AG04449 (cell line): ENCODE measurements around the gene GPR21.

ENCODE experiments used
- CTCF ChIA-PET: fragments of 350-600 bp; formaldehyde crosslinking; extraction: SDS; loops from one replicate; lab custom pipeline; 2021; ENCODE audit warnings: antibody characterized with exemption; lab: Yijun Ruan, JAX
- POLR2A ChIA-PET: fragments of 400-600, 350-600 bp; formaldehyde crosslinking; extraction: SDS; loops from one replicate; lab custom pipeline; 2020; ENCODE audit warnings: antibody characterized with exemption, inconsistent platforms; lab: Yijun Ruan, JAX
- DNase-seq: peaks from one replicate; pipeline ENCODE4 v3.0.0-alpha.2; 2010; ENCODE audit warnings: low read depth, low spot score
- H3K4me3 ChIP-seq: 2 replicates; pipeline ENCODE4 v1.5.1; 2011; ENCODE audit warnings: low read depth, mild to moderate bottlenecking, control low read depth, low read length
- CTCF ChIP-seq: IDR thresholded peaks from one replicate; pipeline ENCODE4 v1.5.1; 2011; ENCODE audit warnings: mild to moderate bottlenecking, moderate library complexity, low read length, control low read depth, inconsistent platforms; ENCODE audit not compliant: insufficient read depth; ENCODE audit errors: missing control alignments

GPR21 gene

DNA sequence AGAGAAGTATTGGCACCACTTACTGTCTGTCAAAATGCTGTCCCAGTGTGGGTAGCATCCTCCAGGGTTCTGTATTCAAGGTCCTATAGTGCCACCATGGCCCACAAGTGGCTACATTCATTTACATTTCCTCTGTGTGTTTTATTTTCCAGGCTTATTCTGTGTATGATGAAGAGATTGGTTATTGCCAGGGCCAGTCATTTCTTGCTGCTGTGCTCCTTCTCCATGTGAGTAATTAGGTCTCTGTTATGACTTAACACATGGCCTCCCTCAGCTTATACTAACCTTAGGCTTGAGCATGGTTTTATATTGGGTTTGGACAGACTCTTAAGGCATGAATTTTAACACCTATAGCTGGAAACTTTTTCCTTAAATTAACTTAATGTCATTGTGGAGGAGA lies 36.7 kb downstream of the GPR21 start:
- ChIA-PET POLR2A (no interaction called here), CTCF (interaction anchor here (1.7 kb wide), 1 partner anchor 280 kb away, joined by 5 read pairs; no protein-coding TSS in a partner anchor)
- no peak for DNase-seq
- TF ChIP-seq CTCF: no peak
- no peak overlapping the region for H3K4me3 ChIP-seq

DNA sequence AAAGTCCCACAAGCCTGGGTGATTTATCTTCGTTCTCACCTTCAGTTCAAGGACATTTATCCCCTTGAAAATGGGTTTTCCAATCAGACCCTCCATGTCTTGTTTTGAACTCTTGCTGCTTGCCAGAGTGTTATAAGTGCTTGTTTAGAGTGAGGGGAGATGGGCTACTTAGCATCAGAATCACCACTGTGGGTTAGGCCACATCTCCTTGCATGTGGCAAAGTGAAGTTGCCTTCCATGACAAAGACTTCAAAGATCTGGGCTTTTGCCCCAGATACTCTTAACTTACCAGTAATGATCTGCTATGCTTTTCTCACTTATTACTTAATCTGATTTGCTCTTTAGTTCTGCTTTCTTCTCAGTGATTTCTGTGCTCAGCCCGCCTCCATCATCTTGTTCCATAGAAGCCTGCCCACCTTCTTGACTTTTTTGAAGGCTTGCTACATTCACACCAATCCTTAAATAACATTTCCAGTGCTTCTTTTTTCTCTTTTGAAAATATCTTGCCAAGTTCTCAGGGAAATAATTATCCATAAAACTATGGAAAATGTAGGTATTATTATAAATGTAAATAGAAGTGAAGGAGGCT lies 39.0 kb downstream of the GPR21 start:
- ChIA-PET POLR2A (no interaction called here), CTCF (interaction anchor here (1.3 to 13.9 kb wide), 5 partner anchors 8 to 280 kb away, joined by 4 to 288 read pairs (median 5); partner anchors contain the start of gene CRB2)

DNA sequence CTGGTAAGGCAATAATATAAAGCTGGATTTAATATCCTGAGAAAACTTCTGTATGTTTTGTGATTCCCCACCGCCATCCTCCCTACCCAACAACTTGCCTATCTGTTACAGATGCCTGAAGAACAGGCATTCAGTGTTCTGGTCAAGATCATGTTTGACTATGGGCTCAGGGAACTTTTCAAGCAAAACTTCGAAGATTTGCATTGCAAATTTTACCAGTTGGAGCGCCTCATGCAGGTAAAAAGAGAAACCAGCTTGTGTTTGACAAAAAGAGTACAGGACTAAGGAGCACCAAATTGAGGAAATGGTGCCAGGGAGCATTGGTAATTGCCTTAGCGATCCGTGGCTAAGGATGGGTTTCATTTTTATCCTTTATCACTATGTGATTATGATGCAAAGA lies 40.0 kb downstream of the GPR21 start:
- POLR2A ChIA-PET: no interaction called here
- CTCF ChIA-PET: interaction anchor here (1.0 to 13.9 kb wide), 4 partner anchors 9 to 279 kb away, joined by 3 to 288 read pairs (median 6); partner anchors contain the start of gene CRB2

More for the DNA sequence above, 39.0 kb downstream of the GPR21 start:
- H3K4me3 ChIP-seq: no peak overlapping the region
- DNase-seq: no peak
- TF ChIP-seq CTCF: no peak

GRCh38 chr9:123073991-123074422 lies 40.5 kb downstream of the GPR21 start:
- no peak for TF ChIP-seq CTCF
- DNase-seq: peak; percentile 93
- no peak overlapping the region for H3K4me3 ChIP-seq
- ChIA-PET CTCF (interaction anchor here (1.0 to 13.9 kb wide), 4 partner anchors 8 to 279 kb away, joined by 3 to 288 read pairs (median 8); partner anchors contain the start of gene CRB2), POLR2A (no interaction called here)

More for the DNA sequence above, 40.0 kb downstream of the GPR21 start:
- no peak for DNase-seq
- no peak for TF ChIP-seq CTCF
- no peak overlapping the region for H3K4me3 ChIP-seq

GRCh38 chr9:123074628-123075027 lies 41.2 kb downstream of the GPR21 start:
- peak overlapping the region; percentile 34 for H3K4me3 ChIP-seq
- ChIA-PET CTCF (interaction anchor here (2.0 to 13.9 kb wide), 2 partner anchors 10 to 278 kb away, joined by 8 to 288 read pairs; partner anchors contain the start of gene CRB2), POLR2A (no interaction called here)
- no peak for TF ChIP-seq CTCF
- no peak for DNase-seq

GRCh38 chr9:123080444-123080843 lies 47.0 kb downstream of the GPR21 start:
- H3K4me3 ChIP-seq: no peak overlapping the region
- CTCF ChIA-PET: interaction anchor here (0.7 to 13.9 kb wide), 13 partner anchors 9 to 307 kb away, joined by 3 to 288 read pairs (median 4); partner anchors contain the start of gene CRB2
- TF ChIP-seq CTCF: no peak
- POLR2A ChIA-PET: no interaction called here
- DNase-seq: no peak
